ENCODE results near the gene THBS1.

Gene THBS1

GRCh38 chr15:39645976-39646257 is 65.0 kb downstream of the THBS1 start (continued):
- TF ChIP-seq CSRNP3 (CRISPR knock-in tag; IDR thresholded peaks at IDR 0.05) (no peak), ZC3H10 (CRISPR knock-in tag; IDR thresholded peaks at IDR 0.05) (no peak)

GRCh38 chr15:39646425-39646824 is 65.5 kb downstream of the THBS1 start:
- ATAC-seq = no peak
- TF ChIP-seq TOX (CRISPR knock-in tag; IDR thresholded peaks at IDR 0.05; ENCODE audit: borderline replicate concordance) (no peak), SNAI2 (CRISPR knock-in tag; IDR thresholded peaks at IDR 0.05) (no peak), ZNF565 (CRISPR knock-in tag; conservative IDR thresholded peaks at IDR 0.05; ENCODE audit: low read depth) (no peak), ZFP3 (CRISPR knock-in tag; IDR thresholded peaks at IDR 0.05) (no peak), RARB (CRISPR knock-in tag; IDR thresholded peaks at IDR 0.05) (no peak), CSDC2 (CRISPR knock-in tag; IDR thresholded peaks at IDR 0.05) (no peak), CSRNP3 (CRISPR knock-in tag; IDR thresholded peaks at IDR 0.05) (no peak), POU6F1 (CRISPR knock-in tag; IDR thresholded peaks at IDR 0.05; ENCODE audit: borderline replicate concordance, low read depth) (no peak), ZNF70 (CRISPR knock-in tag; IDR thresholded peaks at IDR 0.05) (no peak), CREB5 (CRISPR knock-in tag; IDR thresholded peaks at IDR 0.05; ENCODE audit: low read depth) (no peak), ARNTL (CRISPR knock-in tag; IDR thresholded peaks at IDR 0.05; ENCODE audit: borderline replicate concordance, low read depth) (no peak), TSHZ2 (CRISPR knock-in tag; IDR thresholded peaks at IDR 0.05) (no peak)

All from SK-N-SH treated with all-trans-retinoic acid at 6 μM for 48 hours (cell line).